Stimulated activated CD4-positive, alpha-beta T cell treated with anti-CD3 and anti-CD28 coated beads, Interleukin-2, amount 100 ng/mL, for 24 hours (primary cell): ENCODE data around the gene NR3C1.
"Not testable (repeated sequence)": the region's sequence is repeated elsewhere in the genome, so short reads cannot be mapped to it uniquely, and the experiment has no call there.

ENCODE experiments used
- DNase-seq, 2 donors: peaks; one replicate each; pipeline ENCODE4 v3.0.0-alpha.2; 2020

NR3C1 gene

GRCh38 chr5:143329843-143330242, 73.6 kb downstream of the NR3C1 start:
- no peak for DNase-seq

- no peak for DNase-seq
Observed at GRCh38 chr5:143328589-143329220, 74.8 kb downstream of the NR3C1 start.

GRCh38 chr5:143325086-143325485, 78.4 kb downstream of the NR3C1 start:
- not testable (repeated sequence) for DNase-seq

GRCh38 chr5:143322931-143323630, 80.4 kb downstream of the NR3C1 start:
- DNase-seq = not testable (repeated sequence)

- DNase-seq = no peak
Observed at GRCh38 chr5:143322176-143322575, 81.3 kb downstream of the NR3C1 start.

GRCh38 chr5:143319437-143320227, 83.9 kb downstream of the NR3C1 start:
- DNase-seq = no peak

GRCh38 chr5:143318833-143319232, 84.7 kb downstream of the NR3C1 start:
- DNase-seq = no peak

GRCh38 chr5:143318270-143318669, 85.2 kb downstream of the NR3C1 start:
- DNase-seq = no peak

GRCh38 chr5:143316844-143317631, 86.4 kb downstream of the NR3C1 start:
- DNase-seq = no peak

GRCh38 chr5:143316337-143316736, 87.1 kb downstream of the NR3C1 start:
- no peak for DNase-seq

- DNase-seq = no peak
Observed at GRCh38 chr5:143315929-143316328, 87.6 kb downstream of the NR3C1 start.

- no peak for DNase-seq
Observed at GRCh38 chr5:143315214-143315613, 88.3 kb downstream of the NR3C1 start.

- DNase-seq = no peak
Observed at GRCh38 chr5:143314659-143315058, 88.8 kb downstream of the NR3C1 start.

- no peak for DNase-seq
Observed at GRCh38 chr5:143314099-143314498, 89.4 kb downstream of the NR3C1 start.

- no peak for DNase-seq
Observed at GRCh38 chr5:143313298-143313852, 90.1 kb downstream of the NR3C1 start.

GRCh38 chr5:143312822-143313221, 90.7 kb downstream of the NR3C1 start:
- DNase-seq = no peak

GRCh38 chr5:143311955-143312354, 91.5 kb downstream of the NR3C1 start:
- DNase-seq = no peak

GRCh38 chr5:143311428-143311827, 92.1 kb downstream of the NR3C1 start:
- DNase-seq = no peak

GRCh38 chr5:143309661-143310431, 93.6 kb downstream of the NR3C1 start:
- DNase-seq = no peak

- DNase-seq = no peak
Observed at GRCh38 chr5:143308731-143309130, 94.8 kb downstream of the NR3C1 start.

GRCh38 chr5:143306040-143306439, 97.4 kb downstream of the NR3C1 start:
- DNase-seq = no peak
